ENCODE measurements around the gene ITGA8. TPM values are rescaled to one million over a fixed set of nuclear protein-coding genes. Genes with fewer than 3 reads are reported as not detected.

ITGA8 gene
- total and polyA plus RNA-seq, 2 of the 4 experiments (the other 2 are of a cell fraction) = under 0.01 to 0.02 TPM

- Histone ChIP-seq H3K9ac (ENCODE audit: low read depth, low read length) (no peak overlapping the region), H2AK9ac (replicated peaks; ENCODE audit: low read depth, low read length, poor library complexity) (no peak overlapping the region), H4K8ac (ENCODE audit: low read depth in 2 of 2, low read length in 2 of 2) (no peak overlapping the region), H3K36me3 (ENCODE audit: control insufficient read depth, insufficient read depth, low read length) (no peaks in the 10 kb centered on the region), H3K23ac (ENCODE audit: low read depth, low read length) (no peak overlapping the region), H3K4me1 (ENCODE audit: control insufficient read depth, insufficient read depth, low read length) (no peaks in the 10 kb centered on the region), H3K56ac (ENCODE audit: extremely low read depth, insufficient read depth, low read length) (no peak overlapping the region), H3K9me1 (ENCODE audit: insufficient read depth, low read length) (no peaks in the 10 kb centered on the region), H2BK5ac (ENCODE audit: low read depth, low read length, poor library complexity, severe bottlenecking) (no peak overlapping the region), H4K5ac (ENCODE audit: low read depth, low read length) (no peak overlapping the region), H4K91ac (ENCODE audit: insufficient read depth, low read depth, low read length) (no peak overlapping the region), H3K18ac (ENCODE audit: low read depth, low read length) (no peak overlapping the region), H2AK5ac (ENCODE audit: low read depth, low read length) (no peak overlapping the region), H3K9me3 (ENCODE audit: control insufficient read depth, insufficient read depth, low read length) (no peaks in the 10 kb centered on the region), H2BK15ac (ENCODE audit: low read depth, low read length) (no peak overlapping the region), H3K27ac (ENCODE audit: insufficient read depth, low read length) (no peak overlapping the region), H3K4ac (ENCODE audit: low read depth, low read length) (no peak overlapping the region), H3K4me2 (ENCODE audit: low read depth, low read length) (no peak overlapping the region), H2AFZ (replicated peaks; ENCODE audit: low read length, poor library complexity) (no peak overlapping the region), H3K4me3 (ENCODE audit: insufficient read depth, low read depth, low read length) (no peak overlapping the region), H2BK20ac (ENCODE audit: low read depth, low read length) (no peak overlapping the region), H3K14ac (replicated peaks; ENCODE audit: low read depth, low read length) (no peak overlapping the region), H3K27me3 (ENCODE audit: control insufficient read depth, insufficient read depth, low read length) (peaks cover 17% of the 10 kb centered on the region), H2BK120ac (ENCODE audit: low read depth, low read length) (no peak overlapping the region), H4K20me1 (ENCODE audit: insufficient read depth, low read length) (no peaks in the 10 kb centered on the region), H3K79me1 (ENCODE audit: low read depth in 1 of 2, low read length in 2 of 2) (no peaks in the 10 kb centered on the region)
- ChIA-PET POLR2A (ENCODE audit: unreplicated experiment) (no interaction called here), CTCF (no interaction called here)
- dilution Hi-C loops (cut with HindIII; ENCODE audit: low sequenced_read_pairs, unreplicated experiment) (no loop called here), intact Hi-C loops (cut with micrococcal nuclease) (no loop called here), in situ Hi-C loops (cut with MboI; ENCODE audit: low sequenced_read_pairs) (no loop called here)
- no CpG with 5 or more reads among the region's 3 CpGs for WGBS, 2 experiments (ENCODE audit: extremely low coverage in 2 of 2, insufficient read length in 1 of 2)
- BruUV-seq (replicated peaks) = no TSS peak
- ATAC-seq (ENCODE audit: low read depth) = 0 out of 2 replicates have a peak, but pooled peaks have one; percentile 37
- DNase-seq = no peak
- no peak for TF ChIP-seq ELK1 (IDR thresholded peaks at IDR 0.05; ENCODE audit: borderline replicate concordance, low read depth, low read length)
- TF ChIP-seq SMC3 (IDR thresholded peaks at IDR 0.05; ENCODE audit: low read depth, low read length) = no peak
- TF ChIP-seq POLR2A (IDR thresholded peaks at IDR 0.05; ENCODE audit: low read depth, low read length) = no peak
- TF ChIP-seq MXI1 (IDR thresholded peaks at IDR 0.05; ENCODE audit: borderline replicate concordance, low read depth, low read length) = no peak
- no peak for TF ChIP-seq FOS (IDR thresholded peaks at IDR 0.05; ENCODE audit: low read depth, low read length)
- TF ChIP-seq CHD1 (IDR thresholded peaks at IDR 0.05; ENCODE audit: low read depth, low read length) = no peak
- TF ChIP-seq MAFK (IDR thresholded peaks at IDR 0.05; ENCODE audit: low read depth, low read length) = no peak
- no peak for TF ChIP-seq RAD21 (IDR thresholded peaks at IDR 0.05; ENCODE audit: low read length)
- TF ChIP-seq MAZ (IDR thresholded peaks at IDR 0.05; ENCODE audit: borderline replicate concordance, low read depth, low read length) = no peak
- no peak for TF ChIP-seq CTCF (conservative IDR thresholded peaks at IDR 0.05; ENCODE audit: low read depth, low read length)
- no peak for TF ChIP-seq RFX5 (IDR thresholded peaks at IDR 0.05; ENCODE audit: low read depth, low read length)
- no peak for TF ChIP-seq RCOR1 (IDR thresholded peaks at IDR 0.05; ENCODE audit: insufficient replicate concordance, low read length)
- no peak for TF ChIP-seq NFE2L2 (IDR thresholded peaks at IDR 0.05; ENCODE audit: low read depth, low read length)
- no peak for TF ChIP-seq USF2 (IDR thresholded peaks at IDR 0.05; ENCODE audit: low read depth, low read length)
- TF ChIP-seq BHLHE40 (IDR thresholded peaks at IDR 0.05; ENCODE audit: low read depth, low read length) = no peak
- no peak for TF ChIP-seq CEBPB (IDR thresholded peaks at IDR 0.05; ENCODE audit: low read depth, low read length)
Observed at GRCh38 chr10:15748126-15748525, 28.4 kb upstream of the ITGA8 start.
